Fibroblast of upper back skin (primary cell): ENCODE data around the gene TMEM236.
A peak's percentile ranks its signal among the peaks of the same experiment; 100 is the strongest.

ENCODE experiments used
- DNase-seq: peaks from one replicate; pipeline ENCODE4 v3.0.0-alpha.2; 2013

The TMEM236 gene

DNA sequence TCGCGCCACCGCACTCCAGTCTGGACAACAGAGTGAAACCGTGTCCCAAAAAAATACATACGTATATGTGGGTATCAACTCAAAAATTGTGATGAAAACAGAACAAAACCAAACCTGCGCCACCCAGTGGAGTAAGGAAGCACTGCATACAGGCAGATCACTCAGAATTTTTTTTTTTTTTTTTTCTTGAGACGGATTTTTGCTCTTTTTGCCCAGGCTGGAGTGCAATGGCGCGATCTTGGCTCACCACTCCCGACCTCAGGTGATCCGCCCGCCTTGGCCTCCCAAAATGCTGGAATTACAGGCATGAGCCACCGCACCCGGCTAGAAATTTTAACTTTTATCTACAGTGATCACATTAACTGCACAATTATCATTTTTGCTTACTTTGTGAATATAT is 9.1 kb upstream of the TMEM236 start:
- DNase-seq: peak; percentile 54

DNA sequence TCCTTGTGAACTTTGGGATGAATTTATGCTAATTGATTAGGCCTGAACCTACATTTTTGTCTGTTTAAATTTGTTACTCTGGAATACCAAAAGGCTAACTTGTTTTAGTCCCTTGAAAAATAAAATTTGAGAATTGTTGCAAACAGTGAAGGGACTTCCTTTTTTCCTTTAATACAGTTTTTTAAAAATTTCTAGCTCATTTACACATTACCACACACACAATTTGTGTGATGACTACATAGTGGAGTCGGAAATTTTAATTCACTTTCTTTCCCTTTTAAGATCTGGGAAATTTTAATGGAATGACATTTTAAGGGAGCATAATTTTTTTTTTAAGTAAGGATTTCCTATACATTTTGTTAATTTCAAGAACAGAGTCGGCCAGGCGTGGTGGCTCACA is 8.6 kb upstream of the TMEM236 start:
- DNase-seq: no peak

DNA sequence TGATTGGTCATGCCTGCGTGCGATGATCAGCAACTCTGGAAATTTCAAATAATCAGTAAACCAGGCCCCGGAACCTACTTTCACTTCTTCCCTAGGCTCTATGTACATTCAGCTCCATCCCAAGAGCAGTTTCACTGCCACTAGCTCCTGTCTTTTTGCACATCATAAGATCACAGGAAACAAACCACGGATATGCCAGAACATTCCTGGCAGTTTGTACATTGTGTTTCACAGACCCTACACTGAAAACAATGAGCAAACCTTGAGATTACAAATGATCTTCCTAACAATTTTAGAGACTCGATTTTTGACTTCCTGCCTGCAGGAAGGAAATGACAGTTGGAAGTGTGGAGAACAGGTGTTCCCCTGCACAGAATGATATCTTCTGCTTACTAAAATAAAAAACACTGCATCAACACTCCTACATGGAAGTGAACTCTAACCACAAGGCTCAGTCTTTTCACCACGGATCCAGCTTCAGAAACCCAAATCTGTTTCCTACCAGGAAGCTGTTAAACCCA is 7.6 kb upstream of the TMEM236 start:
- no peak for DNase-seq

DNA sequence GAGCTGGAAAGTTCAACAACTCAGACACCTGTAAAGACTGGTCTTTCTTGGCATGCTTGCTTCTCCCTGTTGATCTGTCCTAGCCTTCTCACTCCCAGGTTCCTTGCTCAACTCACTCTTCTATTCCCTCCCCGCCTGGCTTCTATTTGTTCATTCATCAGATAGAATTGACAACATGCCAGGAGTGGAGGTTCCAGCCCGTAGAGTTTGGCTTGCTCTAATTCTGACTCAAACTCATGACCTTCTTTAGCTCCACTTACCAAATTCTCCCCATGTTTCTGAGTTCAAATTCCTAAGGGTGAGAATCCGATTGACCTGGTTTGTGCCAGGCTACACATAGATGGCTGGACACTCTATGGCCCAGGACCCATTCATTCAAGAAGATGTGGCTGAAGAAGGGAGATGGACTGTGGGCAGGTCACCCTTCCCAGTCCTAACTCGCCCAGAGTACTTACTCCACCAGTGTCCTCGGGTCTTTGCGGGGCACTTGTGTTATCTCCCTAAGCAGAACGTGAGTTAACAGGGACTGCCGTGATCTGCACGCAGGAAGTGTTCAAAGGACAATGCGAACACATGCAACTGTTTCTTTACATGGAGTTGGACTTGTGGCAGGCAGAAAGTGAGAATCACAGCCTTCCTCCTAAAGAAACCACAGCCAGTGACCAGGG is 4.0 kb upstream of the TMEM236 start:
- peak; percentile 39 for DNase-seq

DNA sequence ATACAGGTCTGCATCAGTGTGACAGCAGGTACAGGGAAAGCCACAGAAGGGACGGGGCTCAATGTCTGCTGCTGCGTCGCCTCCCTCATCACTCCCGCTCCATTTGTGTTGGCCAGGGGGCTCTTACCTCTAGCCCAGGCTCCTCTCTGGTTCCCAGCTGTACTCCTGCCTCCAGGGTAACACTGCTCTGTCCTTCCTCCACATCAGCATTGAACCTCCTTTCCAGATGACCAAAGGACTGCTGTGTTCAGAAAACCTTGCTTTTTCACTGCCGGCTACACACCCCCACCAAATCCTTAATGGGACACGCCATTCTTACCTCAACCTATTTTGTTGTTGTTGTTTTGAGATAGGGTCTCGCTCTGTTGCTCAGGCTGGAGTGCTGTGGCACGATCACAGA is 2.1 kb upstream of the TMEM236 start:
- no peak for DNase-seq

DNA sequence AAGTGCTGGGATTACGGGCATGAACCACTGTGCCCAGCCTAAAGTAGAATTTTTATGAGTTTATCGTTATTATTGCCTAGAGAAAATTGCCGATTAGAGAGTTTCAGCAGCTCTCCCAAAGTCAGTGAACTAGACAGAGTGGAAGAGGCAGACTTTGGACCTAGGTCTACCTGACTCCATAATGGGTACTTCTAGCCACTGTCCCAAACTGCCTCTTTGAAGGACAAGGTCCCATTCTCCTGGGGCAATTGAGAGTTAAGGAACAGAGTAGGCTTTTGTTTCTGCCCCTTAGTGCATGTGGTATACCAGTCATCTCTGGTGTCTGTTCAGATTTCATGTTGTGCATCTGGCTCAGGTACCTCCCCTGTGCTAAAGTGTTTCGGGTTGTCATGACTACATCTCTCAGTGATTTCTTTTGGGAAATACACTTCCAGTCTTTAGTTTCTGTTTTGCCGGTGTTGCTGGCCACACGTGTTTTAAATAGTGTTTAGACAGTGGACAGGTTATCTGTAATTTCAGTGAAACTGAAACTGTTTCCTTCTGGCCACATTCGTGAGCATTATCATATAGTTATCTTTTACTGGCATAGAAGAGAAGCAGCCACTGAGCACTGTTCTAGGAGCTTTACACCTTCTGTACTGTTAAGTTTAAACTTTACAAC is 4.7 kb downstream of the TMEM236 start:
- no peak for DNase-seq

DNA sequence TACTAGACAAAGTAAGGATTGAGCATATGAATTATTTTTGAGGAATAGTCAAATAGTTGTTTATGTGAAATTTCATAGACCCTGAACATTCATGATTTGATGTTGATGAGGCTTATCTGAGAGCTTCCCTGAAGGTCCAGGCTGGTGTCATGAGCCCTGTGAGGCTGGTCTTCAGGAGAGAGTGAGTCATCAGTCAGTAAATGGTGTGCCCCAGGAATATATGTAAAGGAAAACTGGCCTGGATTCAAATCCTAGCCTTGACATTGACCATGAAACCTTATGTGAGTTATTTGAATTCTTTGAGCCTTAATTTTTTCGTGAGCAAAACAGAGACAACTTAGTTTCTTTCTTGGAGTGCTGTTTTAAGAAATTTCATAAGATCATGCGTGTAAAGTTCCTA is 6.2 kb downstream of the TMEM236 start:
- DNase-seq: peak; percentile 28

DNA sequence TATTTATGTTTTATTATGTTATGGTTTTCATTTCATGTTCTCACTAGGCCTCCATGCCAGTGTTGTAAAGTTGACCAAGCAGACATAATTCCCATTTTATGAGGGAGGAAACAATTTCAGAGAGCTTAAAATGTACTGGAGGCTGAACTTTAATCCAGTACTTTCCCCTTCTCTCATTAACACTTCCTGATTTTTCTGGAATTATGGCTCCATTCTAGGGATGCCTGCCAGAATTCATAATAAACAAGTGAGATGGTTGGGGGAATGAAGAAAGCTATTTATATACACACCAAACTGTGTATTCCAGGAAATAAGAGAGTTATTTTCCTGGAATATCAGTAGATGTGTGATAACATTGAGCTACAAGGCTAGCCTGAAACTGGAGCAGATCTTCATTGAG is 6.9 kb downstream of the TMEM236 start:
- no peak for DNase-seq

DNA sequence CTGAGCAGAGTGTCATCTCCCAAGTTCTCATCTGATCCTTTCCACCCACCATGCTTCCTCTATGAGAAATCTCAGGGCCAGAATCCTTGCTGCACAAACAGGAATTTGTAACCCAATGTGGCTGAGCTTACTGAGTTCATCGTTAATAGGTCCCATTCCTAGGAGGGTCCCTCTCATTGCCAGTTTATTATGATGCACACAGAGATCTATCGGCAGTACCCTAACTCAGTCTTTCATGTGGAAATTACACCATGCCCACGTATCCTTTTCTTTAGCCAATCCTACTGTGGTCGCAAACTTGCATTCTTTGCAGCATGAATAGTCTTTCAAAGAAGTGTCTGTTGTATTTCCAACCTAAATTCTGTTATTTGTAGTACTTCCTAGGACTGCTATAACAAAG is 12.1 kb downstream of the TMEM236 start:
- DNase-seq: no peak

DNA sequence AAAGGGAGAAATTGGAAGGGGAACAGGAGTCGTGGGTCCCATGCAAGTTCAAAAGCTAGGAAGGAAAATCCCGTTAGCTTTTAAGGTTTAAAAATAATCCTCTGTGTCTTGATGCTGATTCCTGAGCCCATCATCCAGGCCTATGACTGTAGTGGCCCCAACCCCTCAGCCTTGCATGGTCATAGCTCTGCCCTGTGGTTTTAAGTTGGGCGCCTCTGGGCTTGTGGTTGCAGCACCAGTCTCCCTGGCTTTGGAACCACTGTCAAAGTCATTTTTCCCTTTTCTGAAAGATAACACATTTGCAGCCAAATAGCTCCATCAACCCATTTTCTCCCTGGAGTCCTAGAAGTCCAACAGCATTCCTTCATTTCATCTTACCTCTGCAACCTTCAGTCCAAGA is 13.6 kb downstream of the TMEM236 start:
- no peak for DNase-seq

DNA sequence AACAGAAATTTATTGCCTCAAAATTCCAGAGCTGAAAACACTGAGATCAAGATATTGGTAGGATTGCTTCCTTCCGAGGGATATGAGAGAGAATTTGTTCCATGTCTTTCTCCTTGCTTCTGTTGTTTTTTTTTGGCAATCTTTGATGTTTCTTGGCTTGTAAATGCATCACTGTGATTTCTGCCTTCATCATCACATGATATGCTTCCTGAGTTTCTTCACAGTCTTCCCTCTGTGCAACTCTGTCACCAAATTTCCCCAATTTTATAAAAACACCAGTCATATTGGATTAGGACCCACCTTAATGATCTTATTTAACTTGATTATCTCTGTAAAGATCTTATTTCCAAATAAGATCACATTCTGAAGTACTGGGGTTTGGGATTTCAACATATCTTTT is 14.7 kb downstream of the TMEM236 start:
- no peak for DNase-seq

DNA sequence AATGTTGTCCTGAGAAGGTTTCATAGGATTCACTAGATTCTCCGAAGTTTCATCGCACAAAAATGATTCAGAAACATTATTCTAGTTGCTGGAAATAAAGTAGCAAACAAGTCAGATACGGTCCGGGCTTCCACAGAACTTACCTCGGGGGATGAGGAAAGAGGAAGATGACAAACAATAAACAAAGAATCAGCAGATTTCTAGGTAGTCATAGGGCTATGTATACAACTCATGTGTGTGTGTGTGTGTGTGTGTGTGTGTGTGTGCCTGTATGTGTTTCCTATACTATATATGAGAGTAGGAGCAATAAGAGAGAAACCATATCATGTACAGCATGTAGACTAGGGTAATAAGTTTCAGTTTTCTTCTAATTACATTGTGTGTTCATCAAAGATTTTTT is 16.5 kb downstream of the TMEM236 start:
- no peak for DNase-seq

DNA sequence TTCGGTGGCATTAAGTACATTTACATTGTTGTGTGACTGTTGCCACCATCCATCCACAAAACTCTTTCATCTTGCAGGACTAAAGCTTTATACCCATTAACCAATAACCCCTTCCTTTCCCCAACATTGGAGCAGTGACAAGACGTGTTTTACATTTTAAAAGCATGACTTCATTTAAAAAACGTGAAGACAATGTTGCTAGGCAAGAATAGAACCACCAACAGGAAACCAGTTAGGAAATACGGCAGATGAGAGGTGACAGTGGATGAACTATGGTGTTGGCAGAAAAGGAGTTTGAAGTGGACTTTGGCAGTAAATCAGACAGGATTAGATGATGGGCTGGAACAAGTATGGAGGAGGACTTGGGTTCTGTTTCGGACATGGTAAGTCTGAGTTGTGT is 17.0 kb downstream of the TMEM236 start:
- DNase-seq: peak; percentile 50

DNA sequence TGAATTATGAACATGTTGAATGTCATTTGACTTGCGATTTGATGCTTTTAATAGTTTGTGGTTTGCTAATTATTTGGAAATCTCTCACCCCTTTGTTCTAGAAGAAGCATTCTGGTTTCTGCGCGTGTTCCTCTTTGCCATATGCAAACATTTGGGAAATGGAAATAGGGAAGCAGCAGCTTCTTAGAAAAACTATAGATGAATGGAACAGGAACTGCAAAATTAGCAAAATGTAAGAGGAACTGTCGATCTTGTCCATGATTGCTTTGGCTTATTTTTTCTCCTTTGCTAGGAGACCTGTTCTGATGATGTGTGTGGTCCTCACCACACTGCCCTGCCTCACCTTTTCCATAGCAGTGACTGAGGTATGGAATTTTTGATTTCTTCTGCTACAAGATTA is 19.0 kb downstream of the TMEM236 start:
- DNase-seq: no peak

DNA sequence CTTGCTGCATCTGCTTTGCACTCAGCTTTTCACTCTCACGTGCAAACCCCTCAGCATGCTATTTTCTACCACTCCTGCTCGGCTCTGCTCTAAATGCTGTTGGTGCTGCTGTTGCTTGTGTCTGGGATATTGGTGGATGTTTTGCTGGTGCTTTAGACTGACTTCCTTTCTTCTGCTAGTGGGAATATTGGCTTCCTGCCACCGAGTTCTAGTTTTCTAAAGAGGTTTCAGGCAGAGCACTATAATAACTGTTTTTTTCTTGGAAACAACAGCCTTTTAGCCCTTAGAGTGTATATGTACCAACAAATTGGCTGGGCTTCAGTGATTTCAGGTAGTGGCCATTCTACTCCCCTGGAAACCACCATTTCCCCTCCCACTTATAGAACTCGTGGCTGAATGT is 27.8 kb downstream of the TMEM236 start:
- DNase-seq: no peak

DNA sequence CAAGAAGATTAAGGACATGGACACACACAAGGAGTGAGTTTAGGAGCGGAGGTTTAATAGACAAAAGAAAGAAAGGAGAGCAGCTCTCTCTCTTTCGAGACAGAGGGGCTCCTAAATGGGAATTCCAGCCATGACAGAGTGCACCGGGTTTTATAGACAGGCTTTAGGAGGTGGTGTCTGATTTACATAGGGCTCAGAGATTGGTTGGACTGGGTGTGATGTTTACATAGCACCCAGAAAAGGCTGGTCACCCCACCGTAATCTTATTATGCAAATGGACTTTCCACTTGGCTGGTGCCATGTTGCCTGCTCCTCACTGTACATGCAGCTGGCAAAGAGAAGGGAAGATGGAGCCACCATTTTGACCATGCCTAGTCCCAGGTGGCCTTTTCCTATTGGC is 28.7 kb downstream of the TMEM236 start:
- no peak for DNase-seq

DNA sequence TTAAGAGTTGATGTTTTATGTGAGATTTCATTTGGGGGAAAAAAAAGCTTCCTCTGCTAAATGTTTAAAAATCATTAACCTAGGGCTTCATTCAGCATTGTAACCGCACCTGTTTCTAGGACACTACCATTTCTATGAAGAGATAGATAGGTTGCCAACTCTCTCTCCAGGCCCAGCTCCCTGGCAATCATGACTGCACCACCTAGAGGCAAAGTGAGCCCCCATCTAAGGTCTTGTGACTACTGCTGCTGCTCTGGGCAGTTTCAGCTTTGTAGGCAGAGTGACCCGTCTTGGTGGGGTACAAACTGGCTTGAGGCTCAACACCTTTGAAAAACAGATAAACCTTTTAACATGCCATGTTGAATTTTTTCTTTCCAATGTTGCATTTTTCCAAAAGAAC is 29.9 kb downstream of the TMEM236 start:
- DNase-seq: no peak

DNA sequence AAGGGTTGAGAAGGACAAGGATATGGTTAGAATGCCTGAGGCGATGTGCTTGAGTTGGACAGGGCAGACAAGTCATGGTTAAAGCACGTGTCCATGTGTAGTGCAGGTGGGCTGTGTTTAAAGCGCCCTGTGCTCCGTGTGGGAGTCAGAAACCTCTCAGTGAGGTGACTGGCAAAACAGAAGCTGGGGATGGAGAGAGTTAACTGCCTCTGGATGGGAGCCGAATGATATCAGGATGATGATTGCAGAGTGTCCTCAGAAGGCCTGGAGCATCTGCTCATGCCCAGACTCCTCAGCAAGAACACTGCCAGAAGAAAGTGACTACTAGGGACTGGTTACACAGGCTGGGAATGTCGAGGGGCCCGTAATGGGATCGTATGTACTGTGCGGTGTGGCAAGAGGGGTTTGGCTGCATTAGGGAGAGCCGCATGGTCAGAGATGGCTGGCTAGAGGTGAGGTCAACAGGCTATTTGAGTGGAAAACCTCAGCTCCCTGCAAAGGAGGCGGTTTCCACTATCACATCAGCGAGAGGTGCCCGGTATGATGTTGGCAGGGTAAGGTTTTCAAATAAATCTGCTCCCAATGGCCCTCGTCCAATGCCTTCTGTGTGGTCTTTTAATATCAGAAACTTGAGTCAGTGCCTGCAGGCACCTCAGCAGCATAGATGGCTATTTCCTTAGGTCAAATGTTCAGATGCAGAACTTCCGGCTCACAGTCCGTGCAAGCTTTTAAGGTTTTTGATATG is 31.1 kb downstream of the TMEM236 start:
- peak; percentile 52 for DNase-seq

DNA sequence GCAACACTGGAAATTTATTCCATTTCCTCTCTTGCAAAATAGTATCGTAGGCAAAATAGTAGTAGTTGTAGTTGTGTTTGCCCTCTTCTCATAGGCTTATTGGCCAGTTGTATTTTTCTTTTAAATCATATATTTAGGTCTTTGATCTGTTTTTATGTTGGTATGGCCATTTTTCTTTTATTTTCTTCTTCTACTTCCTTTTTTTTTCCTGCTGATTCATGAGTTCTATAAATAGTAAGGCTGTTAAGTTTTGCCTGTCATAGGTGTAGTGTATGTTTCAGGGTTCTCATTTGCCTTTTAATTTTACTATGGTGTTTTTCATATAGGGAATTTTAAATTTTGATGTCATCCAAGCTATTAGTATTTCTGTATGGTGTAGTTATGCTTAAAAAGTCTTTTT is 31.8 kb downstream of the TMEM236 start:
- no peak for DNase-seq

DNA sequence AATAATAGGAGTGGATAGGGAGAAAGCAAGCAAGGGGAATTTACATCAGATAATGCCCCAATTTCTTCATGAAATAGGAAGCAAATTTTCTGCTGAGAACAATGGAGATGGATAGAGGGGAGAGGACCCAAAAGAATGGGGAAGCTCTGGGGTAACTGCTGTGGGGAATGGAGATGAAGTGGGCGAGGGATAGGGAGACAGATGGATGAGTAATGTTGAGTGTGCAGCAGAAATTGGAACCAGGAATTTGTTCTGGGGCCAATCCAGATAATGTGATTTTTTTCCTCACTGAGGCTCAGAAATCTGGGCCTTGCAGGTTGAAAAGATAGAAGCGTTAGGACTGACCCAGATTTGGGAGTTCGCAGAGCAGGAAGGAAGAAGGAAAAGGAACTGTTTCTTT is 32.7 kb downstream of the TMEM236 start:
- peak; percentile 70 for DNase-seq

DNA sequence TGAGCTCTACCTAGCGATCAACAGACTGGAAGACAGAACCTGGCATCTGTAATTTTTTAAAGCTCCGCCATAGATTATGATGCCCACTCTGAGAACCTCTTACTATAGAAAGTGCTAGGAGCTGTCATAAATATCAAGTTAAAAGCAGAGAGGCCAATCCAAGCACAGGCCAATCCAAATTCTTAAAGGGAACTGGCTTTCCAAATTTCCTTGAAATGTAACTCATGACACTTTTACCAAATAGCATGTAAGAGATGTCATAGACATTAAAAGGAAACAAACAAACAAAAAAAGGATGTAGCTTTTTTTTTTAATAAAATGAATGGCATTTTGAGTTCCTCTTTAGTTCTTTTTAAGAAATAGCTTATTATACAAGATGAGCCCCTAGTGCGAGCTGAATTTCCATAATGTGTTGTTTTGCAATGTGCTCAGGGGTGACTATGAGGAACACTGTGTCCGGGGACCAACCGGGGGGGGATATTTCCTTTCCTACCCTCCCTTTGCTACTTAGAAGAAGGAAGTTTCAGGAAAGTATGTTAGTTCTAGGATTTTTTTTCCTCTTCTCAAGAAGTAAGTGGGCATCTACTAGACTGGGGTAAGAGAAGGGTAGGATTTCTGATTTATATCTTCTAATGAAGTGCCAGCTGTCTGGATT is 33.4 kb downstream of the TMEM236 start:
- DNase-seq: no peak

DNA sequence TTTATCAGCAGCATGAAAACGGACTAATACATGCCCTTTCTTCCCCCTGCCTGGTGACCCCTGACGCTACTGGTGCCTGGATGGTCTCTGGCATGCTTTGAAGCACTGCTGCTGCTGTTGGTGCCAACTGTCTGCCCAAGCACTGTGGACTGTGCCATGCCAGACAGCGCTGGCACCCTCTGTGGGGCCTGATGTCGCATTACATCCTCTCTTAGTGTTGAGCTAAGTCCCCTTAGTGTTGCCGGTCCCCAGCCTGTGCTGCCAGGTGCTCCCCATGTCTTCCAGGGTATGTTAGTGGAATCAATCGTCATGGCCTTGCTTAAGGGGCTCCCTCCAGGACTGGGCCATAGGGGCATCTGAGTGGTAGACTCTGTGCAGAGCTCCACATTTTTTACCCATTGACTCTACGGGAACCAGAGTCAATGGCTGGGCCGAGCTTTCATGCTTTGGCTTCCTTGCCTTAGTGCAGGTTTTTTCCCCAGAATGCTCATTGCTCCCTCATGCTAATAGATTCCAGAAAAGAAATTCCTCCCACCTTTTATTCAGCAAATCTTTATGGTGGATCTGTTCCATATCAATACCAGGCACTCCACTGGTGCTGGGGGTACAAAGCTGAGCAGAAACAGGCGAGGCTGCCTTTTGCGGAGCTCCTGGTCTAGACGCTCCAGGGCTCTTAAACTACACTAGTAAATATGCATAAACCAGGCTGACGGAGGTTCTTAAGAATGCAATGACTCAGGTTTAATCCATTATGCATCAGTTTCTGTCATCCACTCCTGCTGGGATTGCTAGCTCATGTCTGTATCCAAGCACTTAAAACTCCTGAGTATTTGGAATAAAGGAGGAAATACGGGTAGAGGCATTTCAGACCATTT is 35.3 kb downstream of the TMEM236 start:
- DNase-seq: peak; percentile 96

DNA sequence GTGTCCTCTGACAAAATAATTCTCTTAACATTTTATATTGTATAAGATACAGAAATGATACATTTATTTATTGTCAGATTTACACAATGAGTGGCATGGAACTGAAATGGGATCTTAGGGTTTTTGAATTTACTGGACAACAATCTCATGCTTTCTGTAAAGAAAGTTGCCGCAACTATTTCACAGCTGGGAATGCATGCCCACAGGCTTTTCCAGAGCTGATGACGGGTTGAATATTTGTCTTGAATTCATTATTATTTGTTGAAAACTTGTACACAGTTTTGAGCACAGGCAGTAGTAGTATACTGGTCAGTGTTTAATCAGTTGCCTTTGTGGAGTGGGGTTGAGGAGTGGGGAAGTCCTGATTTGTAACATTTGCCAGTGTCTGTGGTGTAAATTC is 36.6 kb downstream of the TMEM236 start:
- DNase-seq: no peak
